ENCODE measurements around the gene CACNA1I.

DNA sequence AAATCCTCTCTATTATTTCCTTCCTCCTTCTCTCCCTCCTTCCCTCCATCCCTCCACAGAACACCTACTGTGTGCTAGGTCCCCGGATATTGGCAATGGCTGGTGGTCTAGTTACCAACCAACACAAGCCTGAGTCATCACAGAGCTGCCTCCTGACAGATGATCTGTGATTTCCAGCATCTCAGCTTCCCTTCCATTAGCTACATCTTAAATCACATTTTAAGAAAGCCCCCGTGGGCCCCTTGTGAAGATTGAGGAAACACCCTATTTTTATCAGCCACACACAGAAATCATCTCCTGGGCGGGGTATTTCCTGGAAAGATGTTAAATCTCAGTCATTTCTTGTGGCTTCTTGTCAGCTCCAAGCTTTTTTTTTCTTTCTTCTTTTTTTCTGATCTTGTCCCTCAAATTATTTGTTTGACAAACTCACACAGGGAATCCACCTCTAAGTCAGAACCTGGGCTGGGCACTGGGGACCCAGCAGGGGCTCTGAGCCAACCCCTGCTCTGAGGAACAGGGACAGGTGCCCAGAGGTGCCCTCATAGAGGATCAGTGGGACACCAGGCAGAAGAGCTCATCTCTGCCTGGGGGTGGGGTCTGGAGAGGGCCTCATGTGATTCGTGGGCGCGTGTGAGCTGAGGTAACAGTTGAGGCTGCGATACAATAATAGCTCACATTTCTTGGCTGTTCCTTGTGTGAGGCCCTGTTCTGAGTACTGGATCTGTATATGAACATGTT is 42.4 kb downstream of the CACNA1I start:
- TF ChIP-seq, protein P1, sequence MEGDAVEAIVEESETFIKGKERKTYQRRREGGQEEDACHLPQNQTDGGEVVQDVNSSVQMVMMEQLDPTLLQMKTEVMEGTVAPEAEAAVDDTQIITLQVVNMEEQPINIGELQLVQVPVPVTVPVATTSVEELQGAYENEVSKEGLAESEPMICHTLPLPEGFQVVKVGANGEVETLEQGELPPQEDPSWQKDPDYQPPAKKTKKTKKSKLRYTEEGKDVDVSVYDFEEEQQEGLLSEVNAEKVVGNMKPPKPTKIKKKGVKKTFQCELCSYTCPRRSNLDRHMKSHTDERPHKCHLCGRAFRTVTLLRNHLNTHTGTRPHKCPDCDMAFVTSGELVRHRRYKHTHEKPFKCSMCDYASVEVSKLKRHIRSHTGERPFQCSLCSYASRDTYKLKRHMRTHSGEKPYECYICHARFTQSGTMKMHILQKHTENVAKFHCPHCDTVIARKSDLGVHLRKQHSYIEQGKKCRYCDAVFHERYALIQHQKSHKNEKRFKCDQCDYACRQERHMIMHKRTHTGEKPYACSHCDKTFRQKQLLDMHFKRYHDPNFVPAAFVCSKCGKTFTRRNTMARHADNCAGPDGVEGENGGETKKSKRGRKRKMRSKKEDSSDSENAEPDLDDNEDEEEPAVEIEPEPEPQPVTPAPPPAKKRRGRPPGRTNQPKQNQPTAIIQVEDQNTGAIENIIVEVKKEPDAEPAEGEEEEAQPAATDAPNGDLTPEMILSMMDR (IDR thresholded peaks at IDR 0.05): no peak
- no peak for TF ChIP-seq POLR2AphosphoS5 (IDR thresholded peaks at IDR 0.05)
